Esophagus muscularis mucosa (tissue), 4 donors: Measurements from ENCODE around the gene CLEC4F.

Experiments
- CTCF ChIP-seq, 3 experiments: fragments of 200-600 bp in 2 of 3; fragments of 450-650 bp in 1 of 3; sonication (generic) in 2 of 3; IDR thresholded peaks; one replicate each; pipeline ENCODE4 v1.5.1; 2017 to 2019; ENCODE audit warnings: antibody characterized with exemption in 3 of 3, mild to moderate bottlenecking in 2 of 3, moderate library complexity in 1 of 3
- EP300 ChIP-seq: sonication (generic); formaldehyde crosslinking; IDR thresholded peaks from one replicate; pipeline ENCODE4 v1.6.1; 2017; ENCODE audit warnings: antibody characterized with exemption
- POLR2A ChIP-seq: fragments of 450-650 bp; IDR thresholded peaks from one replicate; pipeline ENCODE4 v1.6.1; 2017; ENCODE audit warnings: antibody characterized with exemption, moderate library complexity, mild to moderate bottlenecking, low read depth
- POLR2AphosphoS5 ChIP-seq, 2 donors: sonication (generic); formaldehyde crosslinking; IDR thresholded peaks; one replicate each; pipeline ENCODE4 v1.6.1; 2017; ENCODE audit warnings: antibody characterized with exemption in 2 of 2

GRCh38 chr2:70766357-70767078 is 53.9 kb downstream of the CLEC4F start:
- TF ChIP-seq CTCF (IDR thresholded peaks at IDR 0.05) (no peak), POLR2A (no peak), EP300 (no peak), POLR2AphosphoS5 (IDR thresholded peaks at IDR 0.05) (no peak)
